NT2/D1 (cell line): ENCODE data around the gene GPM6B.

Experiments
- DNase-seq: peaks from one replicate; pipeline ENCODE4 v3.0.0-alpha.2; 2011; ENCODE audit warnings: low read depth, low spot score
- H3K27me3 ChIP-seq: 2 replicates; pipeline ENCODE4 v1.6.0; 2011; ENCODE audit warnings: mild to moderate bottlenecking; ENCODE audit not compliant: insufficient read length, insufficient read depth
- H3K36me3 ChIP-seq: 2 replicates; pipeline ENCODE4 v1.6.1; 2011; ENCODE audit warnings: mild to moderate bottlenecking, low read length, mixed read lengths; ENCODE audit not compliant: insufficient read depth, insufficient read length
- H3K4me1 ChIP-seq: 2 replicates; pipeline ENCODE4 v1.5.1; 2011; ENCODE audit not compliant: insufficient read depth, insufficient read length
- H3K4me3 ChIP-seq: 2 replicates; pipeline ENCODE4 v1.5.1; 2011; ENCODE audit warnings: low read depth; ENCODE audit not compliant: insufficient read length
- H3K9ac ChIP-seq: 2 replicates; pipeline ENCODE4 v1.6.0; 2011; ENCODE audit warnings: low read depth; ENCODE audit not compliant: insufficient read length
- H3K9me3 ChIP-seq: 2 replicates; pipeline ENCODE4 v1.5.1; 2011; ENCODE audit warnings: mild to moderate bottlenecking, low read length; ENCODE audit not compliant: insufficient read depth
- SUZ12 ChIP-seq: IDR thresholded peaks from 2 replicates; pipeline ENCODE4 v1.6.1; 2011; ENCODE audit not compliant: insufficient read length, insufficient read depth; ENCODE audit errors: extremely low read depth
- YY1 ChIP-seq: IDR thresholded peaks from 2 replicates; pipeline ENCODE4 v1.6.1; 2011; ENCODE audit not compliant: insufficient read length, insufficient read depth
- ZNF274 ChIP-seq: IDR thresholded peaks from 2 replicates; pipeline ENCODE4 v1.6.1; 2011; ENCODE audit warnings: mild to moderate bottlenecking, low read depth, low read length

Gene GPM6B

GRCh38 chrX:13816643-13817627 lies at the start of gene GPM6B:
Gene GPM6B, minus strand, starts transcription at chrX:13817093. Its CDS starts 189 bp downstream, at chrX:13816904.
- Histone ChIP-seq H3K4me3 (no peak within 1 kb of the TSS), H3K27me3 (no peaks in the 10 kb centered on the region), H3K9me3 (no peaks in the 10 kb centered on the region), H3K9ac (no peak within 1 kb of the TSS), H3K36me3 (no peaks in the 10 kb centered on the region), H3K4me1 (no peaks in the 10 kb centered on the region)
- no peak for DNase-seq
- TF ChIP-seq ZNF274 (no peak), YY1 (no peak)

GRCh38 chrX:13864264-13864663 lies 47.4 kb upstream of the GPM6B start:
- no peak for TF ChIP-seq ZNF274
- TF ChIP-seq SUZ12 = no peak
- TF ChIP-seq YY1 = no peak
- Histone ChIP-seq H3K4me1 (no peaks in the 10 kb centered on the region), H3K36me3 (no peaks in the 10 kb centered on the region), H3K9ac (no peak overlapping the region), H3K9me3 (no peaks in the 10 kb centered on the region), H3K27me3 (no peaks in the 10 kb centered on the region), H3K4me3 (no peak overlapping the region)
- DNase-seq = no peak

GRCh38 chrX:13863324-13863723 lies 46.4 kb upstream of the GPM6B start:
- no peaks in the 10 kb centered on the region for H3K36me3 ChIP-seq
- H3K9ac ChIP-seq = no peak overlapping the region
- H3K4me1 ChIP-seq = no peaks in the 10 kb centered on the region
- H3K4me3 ChIP-seq = no peak overlapping the region
- no peak for TF ChIP-seq ZNF274
- no peak for TF ChIP-seq YY1
- no peak for TF ChIP-seq SUZ12
- DNase-seq = no peak
- no peaks in the 10 kb centered on the region for H3K9me3 ChIP-seq
- no peaks in the 10 kb centered on the region for H3K27me3 ChIP-seq

GRCh38 chrX:13859724-13860123 lies 42.8 kb upstream of the GPM6B start:
- Histone ChIP-seq H3K4me1 (no peaks in the 10 kb centered on the region), H3K4me3 (no peak overlapping the region), H3K9me3 (no peaks in the 10 kb centered on the region), H3K27me3 (no peaks in the 10 kb centered on the region), H3K36me3 (no peaks in the 10 kb centered on the region), H3K9ac (no peak overlapping the region)
- no peak for TF ChIP-seq SUZ12
- no peak for TF ChIP-seq YY1
- TF ChIP-seq ZNF274 = no peak
- DNase-seq = no peak

GRCh38 chrX:13857804-13858203 lies 40.9 kb upstream of the GPM6B start:
- DNase-seq = no peak
- Histone ChIP-seq H3K9me3 (no peaks in the 10 kb centered on the region), H3K4me1 (no peaks in the 10 kb centered on the region), H3K4me3 (no peak overlapping the region), H3K36me3 (no peaks in the 10 kb centered on the region), H3K27me3 (no peaks in the 10 kb centered on the region), H3K9ac (no peak overlapping the region)
- TF ChIP-seq ZNF274 = no peak
- TF ChIP-seq YY1 = no peak
- TF ChIP-seq SUZ12 = no peak

GRCh38 chrX:13855689-13856450 lies 39.0 kb upstream of the GPM6B start:
- Histone ChIP-seq H3K9ac (no peak overlapping the region), H3K27me3 (no peaks in the 10 kb centered on the region), H3K9me3 (no peaks in the 10 kb centered on the region), H3K4me3 (no peak overlapping the region), H3K36me3 (no peaks in the 10 kb centered on the region), H3K4me1 (no peaks in the 10 kb centered on the region)
- TF ChIP-seq ZNF274 (no peak), YY1 (no peak), SUZ12 (no peak)
- DNase-seq = no peak

- TF ChIP-seq YY1 (no peak), ZNF274 (no peak), SUZ12 (no peak)
- H3K9ac ChIP-seq = no peak overlapping the region
- no peaks in the 10 kb centered on the region for H3K9me3 ChIP-seq
- H3K4me1 ChIP-seq = no peaks in the 10 kb centered on the region
- H3K4me3 ChIP-seq = no peak overlapping the region
- H3K27me3 ChIP-seq = no peaks in the 10 kb centered on the region
- no peaks in the 10 kb centered on the region for H3K36me3 ChIP-seq
- no peak for DNase-seq
Observed at GRCh38 chrX:13854003-13854402, 37.1 kb upstream of the GPM6B start.
